NCI-H2171 (cell line): ENCODE data around the gene ENTPD2.

ENCODE experiments used
- DNase-seq: peaks from one replicate; lab custom pipeline; 2025; lab: John Stamatoyannopoulos, UW

ENTPD2 gene

GRCh38 chr9:137053944-137054931, at the start of gene ENTPD2:
Gene ENTPD2 (minus strand): TSS chr9:137054061. CDS start chr9:137053997, 64 bp downstream.
- peak; percentile 65 for DNase-seq

DNA sequence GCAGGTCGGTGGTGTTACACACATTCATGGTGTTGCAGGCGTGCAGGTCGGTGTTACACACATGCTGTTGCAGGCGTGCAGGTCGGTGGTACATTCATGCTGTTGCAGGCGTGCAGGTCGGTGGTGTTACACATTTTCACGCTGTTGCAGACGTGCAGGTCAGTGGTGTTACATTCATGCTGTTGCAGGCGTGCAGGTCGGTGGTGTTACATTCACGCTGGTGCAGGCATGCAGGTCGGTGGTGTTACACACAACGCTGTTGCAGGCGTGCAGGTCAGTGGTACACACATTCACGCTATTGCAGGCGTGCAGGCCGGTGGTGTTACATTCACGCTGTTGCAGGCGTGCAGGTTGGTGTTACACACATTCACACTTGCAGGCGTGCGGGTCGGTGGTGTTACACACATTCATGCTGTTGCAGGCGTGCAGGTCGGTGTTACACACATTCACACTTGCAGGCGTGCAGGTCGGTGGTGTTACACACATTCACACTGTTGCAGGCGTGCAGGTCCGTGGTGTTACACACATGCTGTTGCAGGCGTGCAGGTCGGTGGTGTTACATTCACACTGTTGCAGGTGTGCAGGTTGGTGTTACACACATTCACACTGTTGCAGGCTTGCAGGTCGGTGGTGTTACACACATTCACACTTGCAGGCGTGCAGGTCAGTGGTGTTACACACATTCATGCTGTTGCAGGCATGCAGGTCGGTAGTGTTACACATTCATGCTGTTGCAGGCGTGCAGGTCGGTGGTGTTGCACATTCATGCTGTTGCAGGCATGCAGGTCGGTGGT, 49.5 kb upstream of the ENTPD2 start:
- no peak for DNase-seq

DNA sequence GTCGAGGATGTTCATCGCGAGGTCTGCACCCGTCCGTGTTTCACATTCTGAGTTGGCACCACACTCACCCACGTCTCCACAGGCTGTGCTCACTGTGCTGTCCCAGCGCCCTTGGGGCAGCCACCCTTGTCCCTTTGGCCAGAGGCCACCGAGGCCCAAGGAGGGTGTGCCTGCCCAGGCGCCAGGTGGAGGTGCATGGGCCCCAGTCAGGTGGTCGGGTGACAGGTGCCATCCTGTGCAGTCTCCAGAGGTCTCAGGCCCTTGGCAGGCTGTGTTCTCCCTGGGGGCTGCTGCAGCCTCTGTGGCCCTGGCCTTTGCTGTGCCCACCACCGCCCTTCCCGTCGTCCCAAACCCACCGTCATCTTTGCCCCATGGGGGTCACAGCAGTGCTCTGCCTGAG, 45.4 kb upstream of the ENTPD2 start:
- no peak for DNase-seq

DNA sequence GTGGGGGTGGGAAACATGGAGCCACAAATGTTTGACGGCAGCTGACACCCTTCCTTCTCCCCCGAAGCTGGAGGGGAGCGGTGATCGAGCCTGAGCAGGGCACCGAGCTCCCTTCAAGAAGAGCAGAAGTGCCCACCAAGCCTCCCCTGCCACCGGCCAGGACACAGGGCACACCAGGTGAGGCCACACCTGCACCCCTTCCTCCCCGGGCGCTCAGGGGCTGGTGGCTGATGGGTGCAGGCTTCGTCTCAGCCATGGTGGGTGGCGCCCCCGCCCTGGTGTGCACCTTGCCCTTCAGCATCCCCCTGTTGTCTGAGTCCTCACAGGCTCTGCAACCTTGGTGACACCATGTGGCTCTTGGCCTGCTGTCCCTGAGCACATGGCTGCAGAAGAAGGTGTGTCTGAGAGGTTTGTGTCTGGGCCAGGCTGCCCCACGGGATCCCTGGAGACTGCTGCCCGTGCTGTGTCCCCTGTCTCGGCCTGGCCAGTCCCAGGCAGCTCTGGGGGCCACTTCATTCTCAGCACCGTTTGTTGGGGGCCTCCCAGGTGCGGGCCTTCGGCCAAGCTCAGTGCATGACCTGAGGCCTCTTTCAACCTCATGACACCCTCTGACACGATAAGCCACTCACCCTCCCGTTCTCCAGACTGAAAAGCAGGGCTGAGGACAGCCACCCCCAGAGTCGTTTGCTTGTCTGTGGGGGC, 44.1 kb upstream of the ENTPD2 start:
- DNase-seq: no peak

DNA sequence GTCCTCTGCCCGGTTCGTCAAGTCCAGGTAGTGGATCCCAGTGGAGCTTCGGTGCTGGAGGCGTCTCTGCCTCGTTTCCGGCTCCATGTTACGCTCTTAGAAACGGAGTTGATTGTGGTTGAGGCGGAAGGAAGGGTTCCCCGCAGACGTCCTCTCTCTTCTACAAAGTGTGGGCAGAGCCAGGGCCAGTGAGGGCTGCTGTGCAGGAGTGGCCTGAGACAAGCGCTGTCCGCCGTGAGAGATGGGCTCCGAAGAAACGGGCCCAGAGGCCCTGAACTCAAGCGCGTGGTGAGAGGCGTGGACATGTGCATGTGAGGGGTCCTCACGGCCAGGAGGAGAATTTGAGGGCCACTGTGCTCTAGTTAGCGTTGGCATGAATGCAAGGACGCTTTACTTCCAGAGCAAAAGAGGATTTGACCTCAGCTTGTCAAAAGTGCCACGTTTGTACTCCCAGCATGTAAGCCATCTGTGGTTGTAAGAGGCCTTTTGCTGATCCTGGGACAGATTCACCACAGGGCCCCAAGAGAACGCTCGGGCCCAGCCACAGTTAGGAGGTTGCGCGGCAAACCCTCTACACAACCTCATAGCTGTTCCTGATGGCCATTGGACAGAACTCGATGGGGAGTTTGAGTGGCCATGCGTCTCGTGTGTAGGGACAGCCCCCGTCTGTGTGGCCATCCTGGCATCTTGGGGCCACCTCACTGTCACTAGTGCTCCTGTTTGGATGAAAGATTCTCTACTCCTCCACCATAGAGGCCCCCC, 43.1 kb upstream of the ENTPD2 start:
- DNase-seq: no peak

DNA sequence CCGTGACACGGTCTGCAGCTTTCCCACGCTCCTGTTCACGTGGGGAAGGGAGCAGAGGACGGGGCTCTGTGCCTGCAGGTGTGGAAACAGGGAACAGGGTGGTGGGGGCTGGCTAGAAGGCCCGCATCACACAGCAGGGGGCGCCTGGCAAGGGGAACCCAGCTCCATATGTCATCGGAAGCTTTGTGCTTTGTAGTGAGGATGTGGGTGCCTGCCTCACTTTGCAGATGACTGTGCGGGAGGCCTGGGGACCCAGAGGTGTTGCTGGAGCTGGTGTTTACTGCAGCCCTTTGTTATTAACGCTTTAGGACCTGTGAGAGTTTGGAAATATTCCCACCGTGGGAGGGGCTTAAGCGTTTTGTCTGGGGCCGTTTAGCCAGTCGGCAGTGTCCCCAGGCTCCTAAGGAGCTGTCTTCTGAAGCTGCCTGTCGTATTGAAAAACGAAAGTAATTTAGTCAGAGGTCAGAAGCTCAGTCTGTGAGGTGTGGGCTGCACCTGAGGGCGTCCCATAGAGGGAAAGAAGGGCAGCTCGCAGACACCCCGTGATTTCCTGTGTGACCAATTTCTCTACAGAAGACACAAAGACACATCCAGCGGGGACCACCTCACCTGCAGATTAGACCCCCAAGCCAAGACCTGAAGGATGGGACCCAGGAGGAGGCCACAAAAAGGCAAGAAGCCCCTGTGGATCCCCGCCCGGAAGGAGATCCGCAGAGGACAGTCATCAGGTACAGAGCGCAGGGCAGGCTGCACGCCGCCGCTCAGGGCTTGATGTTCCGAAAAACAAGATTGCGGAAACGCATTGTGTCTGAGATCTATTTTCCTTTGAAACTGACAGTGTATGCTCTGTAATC, 42.0 kb upstream of the ENTPD2 start:
- peak; percentile 66 for DNase-seq

DNA sequence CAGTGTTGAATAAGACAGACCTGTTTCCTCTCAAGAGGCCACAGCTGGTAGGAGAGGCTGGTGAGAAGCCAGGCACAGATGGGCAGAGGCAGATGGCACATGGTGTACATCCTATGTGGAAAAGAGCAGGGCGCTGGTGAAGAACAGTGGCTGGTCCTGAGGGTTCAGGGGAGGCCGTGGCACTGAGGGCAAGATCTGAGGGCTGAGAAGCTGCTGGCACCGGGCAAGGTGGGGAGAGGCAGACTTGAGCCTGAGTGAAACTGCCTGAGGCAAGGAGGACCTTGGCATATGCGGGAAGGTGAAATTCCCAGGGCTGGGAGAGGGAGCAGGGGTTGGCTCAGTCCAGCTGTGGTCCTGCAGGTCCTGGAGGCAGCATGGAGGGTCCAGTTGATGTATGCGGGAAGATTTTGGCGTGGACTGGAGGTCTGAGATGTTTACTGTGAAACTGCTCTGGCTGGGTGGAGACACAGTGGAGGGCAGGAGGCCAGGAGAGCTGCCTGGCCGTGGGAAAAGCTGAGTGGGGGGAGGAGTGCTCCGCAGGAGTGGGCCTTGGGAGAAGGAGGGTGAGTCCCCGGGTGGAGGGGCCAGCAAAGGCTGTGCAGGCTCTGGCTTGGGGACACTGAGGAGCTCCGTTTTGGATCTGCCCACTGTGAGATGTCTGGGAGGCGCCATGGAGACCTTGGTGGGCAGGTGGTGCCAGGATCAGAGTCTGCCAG, 35.5 kb upstream of the ENTPD2 start:
- peak; percentile 81 for DNase-seq

DNA sequence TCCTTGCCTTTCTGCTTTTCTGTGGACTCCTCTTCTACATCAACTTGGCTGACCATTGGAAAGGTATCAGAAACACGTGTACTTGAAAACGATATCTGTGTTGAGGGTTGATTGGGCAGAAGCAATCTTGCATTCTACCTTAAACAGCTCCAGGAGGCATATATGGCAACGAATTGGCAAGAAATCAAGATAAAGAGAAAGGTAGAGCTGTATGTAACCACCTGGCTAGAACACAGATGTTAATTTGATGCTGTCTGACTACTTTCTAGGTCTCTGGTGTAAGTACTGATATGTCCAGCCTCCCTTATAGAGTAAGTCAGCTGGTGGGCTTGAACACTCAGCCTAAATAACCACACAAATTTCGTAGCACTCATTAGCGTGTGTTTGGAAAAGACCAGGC, 34.3 kb upstream of the ENTPD2 start:
- DNase-seq: peak; percentile 51

DNA sequence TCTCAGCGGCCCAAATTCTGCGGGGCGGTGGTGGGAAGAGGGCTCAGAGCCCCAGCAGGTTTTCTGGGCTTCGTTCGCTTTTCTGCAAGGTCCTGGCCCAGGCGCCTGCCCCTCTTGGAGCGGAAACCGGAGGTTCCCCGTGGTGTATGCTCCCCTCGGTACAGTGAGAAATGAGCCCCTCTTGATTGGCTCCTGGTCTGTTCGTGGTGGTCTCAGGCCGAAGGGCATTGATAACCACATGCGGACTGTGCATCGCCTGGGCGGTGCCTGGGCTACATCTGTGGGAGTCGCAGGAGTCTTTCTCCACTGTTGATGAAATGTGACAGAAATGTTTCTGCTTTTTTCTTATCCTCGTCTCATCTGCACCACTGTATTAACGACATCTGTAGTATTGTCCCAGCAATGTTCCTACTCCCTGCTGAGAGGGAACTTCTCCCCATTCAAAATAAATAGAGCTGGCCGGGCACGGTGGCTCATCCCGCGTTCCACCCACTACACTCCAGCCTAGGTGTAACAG, 33.6 kb upstream of the ENTPD2 start:
- no peak for DNase-seq

DNA sequence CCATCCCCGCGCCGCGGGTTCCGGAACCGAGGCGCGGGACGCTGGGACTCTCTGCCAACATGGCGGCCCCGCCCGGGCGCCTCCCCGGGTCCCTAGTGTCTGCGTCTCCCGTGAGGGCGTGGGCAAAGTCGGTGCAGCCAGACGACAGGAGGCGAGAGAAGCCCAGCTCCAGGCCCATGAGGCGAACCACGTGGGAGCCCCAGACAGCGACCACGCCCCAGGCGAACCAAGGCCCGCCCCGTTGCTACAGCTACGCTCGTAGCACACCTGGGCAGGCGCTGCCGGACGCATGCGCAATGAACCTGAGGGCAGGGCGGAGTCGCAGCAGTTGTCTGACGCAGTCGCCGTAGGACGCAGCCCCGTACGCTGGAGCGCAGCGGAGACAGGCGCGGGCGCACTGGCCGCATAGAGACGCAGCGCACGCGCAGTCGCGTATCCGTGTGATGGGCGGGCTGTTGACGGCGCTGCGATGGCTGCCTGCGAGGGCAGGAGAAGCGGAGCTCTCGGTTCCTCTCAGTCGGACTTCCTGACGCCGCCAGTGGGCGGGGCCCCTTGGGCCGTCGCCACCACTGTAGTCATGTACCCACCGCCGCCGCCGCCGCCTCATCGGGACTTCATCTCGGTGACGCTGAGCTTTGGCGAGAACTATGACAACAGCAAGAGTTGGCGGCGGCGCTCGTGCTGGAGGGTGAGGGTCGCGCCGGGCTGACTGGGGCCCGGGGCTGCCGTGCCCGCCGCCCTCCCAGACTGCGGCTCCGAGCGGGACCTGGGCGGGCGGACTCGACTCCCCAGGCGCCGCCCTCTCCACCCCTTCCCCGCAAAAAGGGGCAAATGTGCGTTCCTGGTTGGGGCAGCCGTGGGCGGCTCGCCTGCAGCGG, 32.9 kb upstream of the ENTPD2 start, which contains the start of gene MAN1B1:
Gene MAN1B1, plus strand, starts transcription at position 455 of the 878 bp plus-strand sequence. Its CDS starts 15 bp downstream, at position 470.
- peak; percentile 100 for DNase-seq

DNA sequence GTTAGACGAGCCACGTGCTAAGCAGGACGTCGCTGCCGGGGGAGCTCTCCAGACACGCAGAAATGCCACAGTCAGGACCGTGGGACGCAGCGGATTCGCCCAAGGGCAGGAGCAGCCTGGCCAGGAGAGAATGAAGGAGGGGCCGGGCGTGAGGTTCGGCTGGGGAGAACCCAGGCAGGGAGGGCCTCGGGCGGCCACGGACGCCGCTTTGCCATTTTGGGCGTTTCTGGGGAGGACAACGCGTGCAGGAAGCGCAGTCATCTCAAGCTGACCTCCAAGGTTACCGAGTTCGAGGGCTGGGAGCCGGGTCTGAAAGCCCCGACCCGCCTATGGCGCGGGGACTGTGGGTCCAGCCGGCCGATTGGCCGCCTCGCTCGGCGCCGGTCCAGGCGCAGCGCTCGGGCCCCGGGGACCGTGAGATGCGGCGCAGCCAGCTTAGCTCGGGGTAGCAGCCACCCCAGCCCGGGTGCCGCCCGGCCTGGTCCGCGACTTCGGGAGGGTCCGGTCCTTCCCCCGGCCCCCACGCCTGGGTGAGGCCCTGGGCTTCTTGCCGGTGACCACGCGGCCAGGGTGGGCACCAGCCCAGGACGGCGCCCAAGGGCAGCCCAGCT, 32.2 kb upstream of the ENTPD2 start:
- DNase-seq: no peak

GRCh38 chr9:137084526-137084925, 30.7 kb upstream of the ENTPD2 start:
- no peak for DNase-seq

DNA sequence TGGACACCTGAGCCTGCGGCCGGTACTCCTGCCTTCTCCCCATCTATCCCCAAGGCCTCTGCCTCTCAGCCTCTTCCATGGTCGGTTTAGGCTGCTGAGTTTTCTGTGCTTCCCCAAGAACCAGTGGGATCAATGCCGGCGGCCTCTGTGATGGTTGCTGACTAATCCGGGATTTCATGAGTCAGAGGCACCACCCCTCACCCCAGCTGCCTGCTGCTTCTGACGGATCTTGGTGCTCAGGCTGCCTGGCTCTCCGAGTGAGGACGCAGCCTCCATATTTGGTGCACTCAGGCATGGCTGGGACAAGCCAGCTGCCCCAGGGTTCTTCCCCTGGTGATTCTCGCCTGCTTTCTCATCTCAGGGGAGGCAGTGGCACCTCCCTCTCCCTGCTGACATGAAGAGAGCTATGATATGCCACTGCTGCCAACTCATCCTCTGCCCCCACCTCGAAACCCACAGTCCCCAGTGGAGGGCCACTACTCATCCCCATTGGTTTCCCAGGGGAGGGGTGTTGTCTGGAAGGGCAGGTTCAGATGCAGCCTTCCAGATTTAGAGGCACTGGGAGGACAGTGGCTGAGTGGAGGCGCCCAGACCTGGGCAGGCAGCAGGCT, 29.6 kb upstream of the ENTPD2 start:
- peak; percentile 16 for DNase-seq

- no peak for DNase-seq
These were observed 29.0 kb upstream of the ENTPD2 start for GRCh38 chr9:137082925-137083290.

GRCh38 chr9:137082222-137082924, 28.5 kb upstream of the ENTPD2 start:
- no peak for DNase-seq

GRCh38 chr9:137080260-137081122, 26.6 kb upstream of the ENTPD2 start:
- DNase-seq: no peak
